ENCODE results near the gene IL31. TPM values are rescaled to one million over a fixed set of nuclear protein-coding genes. Genes with fewer than 3 reads are reported as not detected.

IL31 gene
- total and polyA plus RNA-seq, 2 of the 4 experiments (the other 2 are of a cell fraction) = not detected

GRCh38 chr12:122139941-122140340, 34.1 kb downstream of the IL31 start:
- Histone ChIP-seq H2BK120ac (ENCODE audit: low read depth, low read length) (no peak overlapping the region), H2BK20ac (ENCODE audit: low read depth, low read length) (no peak overlapping the region), H4K5ac (ENCODE audit: low read depth, low read length) (no peak overlapping the region), H2AK9ac (replicated peaks; ENCODE audit: low read depth, low read length, poor library complexity) (peak overlapping the region; percentile 55), H3K4me1 (ENCODE audit: control insufficient read depth, insufficient read depth, low read length) (no peaks in the 10 kb centered on the region), H3K27ac (ENCODE audit: insufficient read depth, low read length) (no peak overlapping the region), H3K9ac (ENCODE audit: low read depth, low read length) (no peak overlapping the region), H2BK5ac (ENCODE audit: low read depth, low read length, poor library complexity, severe bottlenecking) (no peak overlapping the region), H2AFZ (replicated peaks; ENCODE audit: low read length, poor library complexity) (no peak overlapping the region), H3K36me3 (ENCODE audit: control insufficient read depth, insufficient read depth, low read length) (peaks cover 70% of the 10 kb centered on the region), H4K8ac (ENCODE audit: low read depth in 2 of 2, low read length in 2 of 2) (no peak overlapping the region), H4K91ac (ENCODE audit: insufficient read depth, low read depth, low read length) (no peak overlapping the region), H3K27me3 (ENCODE audit: control insufficient read depth, insufficient read depth, low read length) (no peaks in the 10 kb centered on the region), H3K56ac (ENCODE audit: extremely low read depth, insufficient read depth, low read length) (no peak overlapping the region), H3K4me3 (ENCODE audit: insufficient read depth, low read depth, low read length) (no peak overlapping the region), H3K14ac (replicated peaks; ENCODE audit: low read depth, low read length) (no peak overlapping the region), H3K4me2 (ENCODE audit: low read depth, low read length) (no peak overlapping the region), H4K20me1 (ENCODE audit: insufficient read depth, low read length) (no peaks in the 10 kb centered on the region), H3K9me1 (ENCODE audit: insufficient read depth, low read length) (peaks cover 3% of the 10 kb centered on the region; the same call in 1 of the 2 replicates), H3K9me3 (ENCODE audit: control insufficient read depth, insufficient read depth, low read length) (no peaks in the 10 kb centered on the region), H3K79me1 (ENCODE audit: low read depth in 1 of 2, low read length in 2 of 2) (no peaks in the 10 kb centered on the region), H3K4ac (ENCODE audit: low read depth, low read length) (no peak overlapping the region), H2AK5ac (ENCODE audit: low read depth, low read length) (no peak overlapping the region), H2BK15ac (ENCODE audit: low read depth, low read length) (no peak overlapping the region), H3K18ac (ENCODE audit: low read depth, low read length) (no peak overlapping the region), H3K23ac (ENCODE audit: low read depth, low read length) (no peak overlapping the region)
- POLR2A ChIA-PET (ENCODE audit: unreplicated experiment) = no interaction called here
- in situ Hi-C loops (cut with MboI; ENCODE audit: low sequenced_read_pairs) (no loop called here), intact Hi-C loops (cut with micrococcal nuclease) (no loop called here), dilution Hi-C loops (cut with HindIII; ENCODE audit: low sequenced_read_pairs, unreplicated experiment) (no loop called here)
- TF ChIP-seq NFE2L2 (IDR thresholded peaks at IDR 0.05; ENCODE audit: low read depth, low read length) (no peak), CHD1 (IDR thresholded peaks at IDR 0.05; ENCODE audit: low read depth, low read length) (no peak), POLR2A (IDR thresholded peaks at IDR 0.05; ENCODE audit: low read depth, low read length) (no peak), USF2 (IDR thresholded peaks at IDR 0.05; ENCODE audit: low read depth, low read length) (no peak), MXI1 (IDR thresholded peaks at IDR 0.05; ENCODE audit: borderline replicate concordance, low read depth, low read length) (no peak), RFX5 (IDR thresholded peaks at IDR 0.05; ENCODE audit: low read depth, low read length) (no peak), RCOR1 (IDR thresholded peaks at IDR 0.05; ENCODE audit: insufficient replicate concordance, low read length) (no peak), MAZ (IDR thresholded peaks at IDR 0.05; ENCODE audit: borderline replicate concordance, low read depth, low read length) (no peak), BHLHE40 (IDR thresholded peaks at IDR 0.05; ENCODE audit: low read depth, low read length) (no peak), RAD21 (IDR thresholded peaks at IDR 0.05; ENCODE audit: low read length) (no peak), FOS (IDR thresholded peaks at IDR 0.05; ENCODE audit: low read depth, low read length) (no peak), SMC3 (IDR thresholded peaks at IDR 0.05; ENCODE audit: low read depth, low read length) (no peak), CEBPB (IDR thresholded peaks at IDR 0.05; ENCODE audit: low read depth, low read length) (no peak), MAFK (IDR thresholded peaks at IDR 0.05; ENCODE audit: low read depth, low read length) (no peak)
- TF ChIP-seq, protein P1, sequence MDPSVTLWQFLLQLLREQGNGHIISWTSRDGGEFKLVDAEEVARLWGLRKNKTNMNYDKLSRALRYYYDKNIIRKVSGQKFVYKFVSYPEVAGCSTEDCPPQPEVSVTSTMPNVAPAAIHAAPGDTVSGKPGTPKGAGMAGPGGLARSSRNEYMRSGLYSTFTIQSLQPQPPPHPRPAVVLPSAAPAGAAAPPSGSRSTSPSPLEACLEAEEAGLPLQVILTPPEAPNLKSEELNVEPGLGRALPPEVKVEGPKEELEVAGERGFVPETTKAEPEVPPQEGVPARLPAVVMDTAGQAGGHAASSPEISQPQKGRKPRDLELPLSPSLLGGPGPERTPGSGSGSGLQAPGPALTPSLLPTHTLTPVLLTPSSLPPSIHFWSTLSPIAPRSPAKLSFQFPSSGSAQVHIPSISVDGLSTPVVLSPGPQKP (IDR thresholded peaks at IDR 0.05; ENCODE audit: borderline replicate concordance, low read depth, low read length) = no peak
- WGBS, 2 experiments (ENCODE audit: extremely low coverage in 2 of 2, insufficient read length in 1 of 2) = 100% methylated on average over 3 of the region's 8 CpGs; no CpG with 5 or more reads in 1 of the 2 experiments
- no TSS peak for BruUV-seq (replicated peaks)
- DNase-seq (no peak), ATAC-seq (ENCODE audit: low read depth) (no peak)
- CTCF ChIA-PET = no interaction called here

Data from IMR-90 (cell line).